Pancreas (tissue), 10 donors: Measurements from ENCODE around the gene ASIC3. TPM values are rescaled to one million over a fixed set of nuclear protein-coding genes. Genes with fewer than 3 reads are reported as not detected.
A peak's percentile ranks its signal among the peaks of the same experiment; 100 is the strongest.

ENCODE experiments used
- ATAC-seq, 4 donors: fragments of 200-7000 bp; cut with Tn5 transposase; one replicate each; pipeline versions ENCODE4 v1.8.0 to v1.9.1; 2020; ENCODE audit warnings: mild to moderate bottlenecking in 4 of 4, moderate library complexity in 4 of 4
- DNase-seq, 6 donors: peaks; one replicate each; pipeline ENCODE4 v3.0.0-alpha.2; 2020
- FAIRE-seq: peaks from 2 replicates; lab custom pipeline; 2012; peaks lifted over from hg19 to GRCh38; lab: Jason Lieb, UNC
- H3K27ac ChIP-seq, 4 donors: fragments of 200-600 bp; sonication (generic); 1 replicate in 3 of 4; 2 replicates in 1 of 4; pipeline versions ENCODE4 v1.5.0 to v1.8.0; 2020
- H3K27me3 ChIP-seq, 4 donors: fragments of 200-600 bp; one replicate each; pipeline ENCODE4 v1.8.0; 2021
- H3K36me3 ChIP-seq, 3 donors: fragments of 200-600 bp; sonication (generic) in 1 of 3; one replicate each; pipeline versions ENCODE4 v1.5.0 to v1.8.0; 2020 to 2021
- H3K4me1 ChIP-seq, 3 donors: fragments of 200-600 bp; one replicate each; pipeline ENCODE4 v1.8.0; 2021
- H3K4me3 ChIP-seq, 4 donors: fragments of 200-600 bp; sonication (generic) in 2 of 4; one replicate each; pipeline versions ENCODE4 v1.5.0 to v1.8.0; 2020 to 2021
- H3K9me3 ChIP-seq, 4 donors: fragments of 200-600 bp; one replicate each; pipeline ENCODE4 v1.8.0; 2021
- CTCF ChIP-seq, 4 donors: fragments of 200-600 bp; sonication (generic) in 3 of 4; IDR thresholded peaks; one replicate each; pipeline versions ENCODE4 v1.5.0 to v1.8.0; 2021; ENCODE audit warnings: antibody characterized with exemption in 4 of 4
- WGBS, 2 donors: extraction: QIAGEN DNeasy Blood & Tissue Kit; methylation state at CpG; one replicate each; pipeline ENCODE4 v1.1.7; 2013; 5-methylcytosine and 5-hydroxymethylcytosine counted together
- intact Hi-C, 3 donors: fragments of 100-400 bp; cut with DNase I; formaldehyde crosslinking; loops; one replicate each; pipeline versions ENCODE4 v1.11.1 to v1.14.2; 2022
- polyA plus RNA-seq, 2 donors: library from polyadenylated mRNA; stranded (reverse); fragments of 200-250 nt; gene quantifications; one replicate each; pipeline ENCODE4 v1.2.3, GENCODE V29; 2013
- total RNA-seq, 6 donors: library from RNA; stranded (reverse); fragmentation: NEBNext Ultra II Directional in 4 of 6; extraction: Animal tissue kit (Norgen Biotek cat#: 25700) in 4 of 6; gene quantifications; one replicate each; pipeline versions ENCODE4 v1.2.1 to v1.2.4, GENCODE V29; 2021 to 2023
- donor health status: healthy with polysubstance abuse.
- donor health status: DM: no; HTN: no; CAD: no; lungs with moderate emphysema.
- donor health status: DM: no; HTN: no; CAD: no.
- donor health status: control.
- donor health status: control.
- donor health status: Bipolar disorder and iron deficiency.
- donor health status: DM: yes; HTN: yes; CAD: no.
- donor health status: DM: no; HTN: no; CAD: no.
- donor health status: DM: no; HTN: no; CAD: no.
- donor health status: DM: yes; HTN: yes; CAD: no.

ASIC3 gene
- total and polyA plus RNA-seq, 8 donors: 0.47 to 8.7 (median 0.83) TPM

DNA sequence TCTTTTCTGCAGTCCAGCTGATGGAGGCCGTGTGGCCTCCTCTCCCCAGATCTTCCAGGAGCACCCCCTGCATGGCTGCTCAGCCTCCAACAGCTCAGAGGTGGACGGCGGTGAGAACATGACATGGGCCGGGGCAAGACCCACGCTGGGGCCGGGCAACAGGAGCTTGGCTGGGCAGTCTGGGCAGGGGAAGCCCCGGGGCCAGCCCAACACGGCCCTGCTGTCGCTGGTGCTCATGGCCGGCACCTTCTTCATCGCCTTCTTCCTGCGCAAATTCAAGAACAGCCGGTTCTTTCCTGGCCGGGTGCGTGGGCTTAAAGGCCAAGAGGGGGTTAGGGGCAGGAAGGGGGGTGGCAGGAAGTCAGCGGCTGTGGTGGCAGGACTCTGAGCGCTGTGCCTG lies 25.7 kb downstream of the ASIC3 start:
- no peak overlapping the region for H3K27ac ChIP-seq
- H3K9me3 ChIP-seq: no peaks in the 10 kb centered on the region
- peaks cover 0 to 59% (median 27%) of the 10 kb centered on the region in 3 donors for H3K36me3 ChIP-seq
- no peak overlapping the region for H3K4me3 ChIP-seq
- WGBS, 2 donors: 91 to 92% methylated on average over 17 of the region's 17 CpGs
- TF ChIP-seq CTCF (IDR thresholded peaks at IDR 0.05): no peak
- ATAC-seq (no peak), DNase-seq (peak in 2 of 6 donors; percentile 22 to 54), FAIRE-seq (no peak)
- peaks cover 0 to under 1% (median under 1%) of the 10 kb centered on the region in 3 donors for H3K4me1 ChIP-seq
- no peaks in the 10 kb centered on the region for H3K27me3 ChIP-seq
- intact Hi-C loops: no loop called here

- Histone ChIP-seq H3K4me1 (peaks cover 3 to 11% (median 9%) of the 10 kb centered on the region in 3 donors), H3K9me3 (no peaks in the 10 kb centered on the region), H3K4me3 (no peak overlapping the region), H3K27me3 (no peaks in the 10 kb centered on the region), H3K27ac (no peak overlapping the region), H3K36me3 (peaks cover 0 to 48% (median 26%) of the 10 kb centered on the region in 3 donors)
- ATAC-seq (no peak), FAIRE-seq (no peak), DNase-seq (peak in 2 of 6 donors; percentile 25 to 67)
- 91 to 92% methylated on average over 26 of the region's 26 CpGs for WGBS, 2 donors
- TF ChIP-seq CTCF (IDR thresholded peaks at IDR 0.05): no peak
- intact Hi-C loops: no loop called here
These were observed 26.7 kb downstream of the ASIC3 start for GRCh38 chr7:151074817-151075661.

GRCh38 chr7:151075662-151075971 lies 27.3 kb downstream of the ASIC3 start:
- Histone ChIP-seq H3K27me3 (no peaks in the 10 kb centered on the region), H3K9me3 (no peaks in the 10 kb centered on the region), H3K36me3 (peaks cover 0 to 43% (median 20%) of the 10 kb centered on the region in 3 donors), H3K4me3 (no peak overlapping the region), H3K27ac (no peak overlapping the region), H3K4me1 (peaks cover 3 to 11% (median 9%) of the 10 kb centered on the region in 3 donors)
- WGBS, 2 donors: 84 to 87% methylated on average over 6 to 7 of the region's 7 CpGs
- FAIRE-seq (no peak), ATAC-seq (no peak), DNase-seq (peak in 1 of 6 donors; percentile 24)
- no peak for TF ChIP-seq CTCF (IDR thresholded peaks at IDR 0.05)
- intact Hi-C loops: no loop called here

DNA sequence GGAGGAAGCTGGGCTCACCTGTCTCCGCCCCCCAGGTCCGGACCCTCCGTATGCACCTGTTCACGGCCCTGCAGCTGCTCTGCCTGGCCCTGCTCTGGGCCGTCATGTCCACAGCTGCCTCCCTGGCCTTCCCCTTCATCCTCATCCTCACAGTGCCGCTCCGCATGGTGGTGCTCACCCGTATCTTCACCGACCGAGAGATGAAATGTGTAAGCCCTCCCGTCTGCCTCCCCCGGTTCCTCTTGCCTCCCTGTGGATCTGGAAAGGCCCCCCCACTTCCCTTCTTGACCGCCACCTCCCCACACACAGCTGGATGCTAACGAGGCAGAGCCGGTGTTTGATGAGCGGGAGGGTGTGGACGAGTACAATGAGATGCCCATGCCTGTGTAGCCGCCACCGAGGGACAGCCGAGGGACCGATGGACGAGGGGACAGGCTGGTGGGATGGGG lies 27.7 kb downstream of the ASIC3 start:
- FAIRE-seq (no peak), ATAC-seq (no peak), DNase-seq (peak in 2 of 6 donors; percentile 37 to 58)
- no peaks in the 10 kb centered on the region for H3K9me3 ChIP-seq
- H3K27ac ChIP-seq: no peak overlapping the region
- TF ChIP-seq CTCF (IDR thresholded peaks at IDR 0.05): no peak
- WGBS, 2 donors: 86 to 87% methylated on average over 22 of the region's 22 CpGs
- H3K27me3 ChIP-seq: no peaks in the 10 kb centered on the region
- H3K4me3 ChIP-seq: no peak overlapping the region
- H3K36me3 ChIP-seq: peaks cover 0 to 39% (median 16%) of the 10 kb centered on the region in 3 donors
- intact Hi-C loops: no loop called here
- peaks cover 3 to 12% (median 9%) of the 10 kb centered on the region in 3 donors for H3K4me1 ChIP-seq
